WTC11 (cell line): ENCODE measurements around the gene NOL9. TPM values are rescaled to one million over a fixed set of nuclear protein-coding genes. Genes with fewer than 3 reads are reported as not detected.

Experiments
- ATAC-seq: fragments of 200-7000 bp; cut with Tn5 transposase; 2 replicates; pipeline ENCODE4 v1.10.0; 2021; ENCODE audit warnings: mild to moderate bottlenecking, moderate library complexity
- CTCF ChIA-PET: fragments of 300-600 bp; sonication (Branson Sonifier 250); formaldehyde crosslinking; loops from one replicate; lab custom pipeline; 2021; ENCODE audit warnings: antibody characterized with exemption; lab: Charles Lee
- POLR2A ChIA-PET: fragments of 350-600 bp; sonication (Branson Sonifier 250); formaldehyde crosslinking; loops from one replicate; lab custom pipeline; 2021; ENCODE audit warnings: antibody characterized with exemption; lab: Charles Lee
- DNase-seq: peaks from one replicate; pipeline ENCODE4 v3.0.0; 2021; ENCODE audit warnings: low spot score
- H3K27ac Mint-ChIP-seq: 2 replicates; pipeline ENCODE4 v1.8.0; 2021; ENCODE audit warnings: mixed read lengths
- H3K27me3 Mint-ChIP-seq: 2 replicates; pipeline ENCODE4 v1.8.0; 2021; ENCODE audit warnings: low read depth, mild to moderate bottlenecking, moderate library complexity, mixed read lengths
- H3K36me3 Mint-ChIP-seq: 2 replicates; pipeline ENCODE4 v1.8.0; 2021; ENCODE audit warnings: mixed read lengths
- H3K4me1 Mint-ChIP-seq: 2 replicates; pipeline ENCODE4 v1.8.0; 2022; ENCODE audit warnings: mixed read lengths
- H3K4me3 Mint-ChIP-seq: 2 replicates; pipeline ENCODE4 v1.8.0; 2021; ENCODE audit warnings: mild to moderate bottlenecking, moderate library complexity, mixed read lengths
- H3K9me3 Mint-ChIP-seq: 2 replicates; pipeline ENCODE4 v1.8.0; 2021; ENCODE audit warnings: mixed read lengths
- ARID4B ChIP-seq: sonication (generic); formaldehyde crosslinking; IDR thresholded peaks from 2 replicates; pipeline ENCODE4 v1.8.0; 2023; ENCODE audit warnings: missing genetic modification reagents, mild to moderate bottlenecking, borderline replicate concordance
- CREM ChIP-seq: sonication (generic); formaldehyde crosslinking; IDR thresholded peaks from 2 replicates; pipeline ENCODE4 v1.8.1; 2022; ENCODE audit warnings: mild to moderate bottlenecking, missing genetic modification reagents, moderate library complexity
- CTCF ChIP-seq: fragments of 200-600 bp; IDR thresholded peaks from 2 replicates; pipeline ENCODE4 v1.8.0; 2022; ENCODE audit warnings: antibody characterized with exemption
- ETV6 ChIP-seq: sonication (generic); formaldehyde crosslinking; IDR thresholded peaks from 2 replicates; pipeline ENCODE4 v1.8.1; 2022; ENCODE audit warnings: mild to moderate bottlenecking, missing genetic modification reagents
- FOXJ3 ChIP-seq: sonication (generic); formaldehyde crosslinking; IDR thresholded peaks from 2 replicates; pipeline ENCODE4 v1.9.0; 2021; ENCODE audit warnings: missing genetic modification reagents, mild to moderate bottlenecking, borderline replicate concordance
- GABPB1 ChIP-seq: sonication (generic); formaldehyde crosslinking; IDR thresholded peaks from 2 replicates; pipeline ENCODE4 v1.8.1; 2023; ENCODE audit warnings: mild to moderate bottlenecking, missing genetic modification reagents
- IRF2 ChIP-seq: sonication (generic); formaldehyde crosslinking; IDR thresholded peaks from 2 replicates; pipeline ENCODE4 v1.8.0; 2022; ENCODE audit warnings: low read depth, missing genetic modification reagents, borderline replicate concordance
- MYBL2 ChIP-seq: sonication (generic); formaldehyde crosslinking; IDR thresholded peaks from 2 replicates; pipeline ENCODE4 v1.8.1; 2023; ENCODE audit warnings: mild to moderate bottlenecking, moderate library complexity, missing genetic modification reagents
- NFYB ChIP-seq: sonication (generic); formaldehyde crosslinking; conservative IDR thresholded peaks from 2 replicates; pipeline ENCODE4 v1.8.0; 2022; ENCODE audit warnings: low read depth, missing genetic modification reagents
- TCF7 ChIP-seq: sonication (generic); formaldehyde crosslinking; IDR thresholded peaks from 2 replicates; pipeline ENCODE4 v1.8.0; 2022; ENCODE audit warnings: mild to moderate bottlenecking, low read depth, missing genetic modification reagents, moderate library complexity
- TEAD1 ChIP-seq: sonication (generic); formaldehyde crosslinking; IDR thresholded peaks from 2 replicates; pipeline ENCODE4 v1.8.0; 2022; ENCODE audit warnings: mild to moderate bottlenecking, missing genetic modification reagents
- TP53 ChIP-seq: sonication (generic); formaldehyde crosslinking; IDR thresholded peaks from 2 replicates; pipeline ENCODE4 v1.8.1; 2023; ENCODE audit warnings: mild to moderate bottlenecking, missing genetic modification reagents
- ZNF138 ChIP-seq: sonication (generic); formaldehyde crosslinking; conservative IDR thresholded peaks from 2 replicates; pipeline ENCODE4 v1.8.1; 2022; ENCODE audit warnings: mild to moderate bottlenecking, moderate library complexity, missing genetic modification reagents
- total RNA-seq: library from RNA; stranded (reverse); gene quantifications from 3 replicates; pipeline ENCODE4 v1.2.3, GENCODE V29; 2021
- TF ChIP-seq, protein P1 (sequence below): fragments of 250-450 bp; sonication (Bioruptor Pico); IDR thresholded peaks from 2 replicates; pipeline ENCODE4 v1.8.0; 2021; ENCODE audit warnings: mild to moderate bottlenecking
- TF ChIP-seq, protein P2 (sequence below): sonication (generic); formaldehyde crosslinking; IDR thresholded peaks from 2 replicates; pipeline ENCODE4 v1.8.1; 2023; ENCODE audit warnings: mild to moderate bottlenecking, missing genetic modification reagents, moderate library complexity

The NOL9 gene
- total RNA-seq, 1 experiment from 2014 or later = 37.4 TPM

GRCh38 chr1:6512245-6512907 lies 41.9 kb downstream of the NOL9 start:
- TF ChIP-seq CTCF (no peak), FOXJ3 (CRISPR knock-in tag) (no peak), TCF7 (no peak), TP53 (no peak)
- TF ChIP-seq, protein P1, sequence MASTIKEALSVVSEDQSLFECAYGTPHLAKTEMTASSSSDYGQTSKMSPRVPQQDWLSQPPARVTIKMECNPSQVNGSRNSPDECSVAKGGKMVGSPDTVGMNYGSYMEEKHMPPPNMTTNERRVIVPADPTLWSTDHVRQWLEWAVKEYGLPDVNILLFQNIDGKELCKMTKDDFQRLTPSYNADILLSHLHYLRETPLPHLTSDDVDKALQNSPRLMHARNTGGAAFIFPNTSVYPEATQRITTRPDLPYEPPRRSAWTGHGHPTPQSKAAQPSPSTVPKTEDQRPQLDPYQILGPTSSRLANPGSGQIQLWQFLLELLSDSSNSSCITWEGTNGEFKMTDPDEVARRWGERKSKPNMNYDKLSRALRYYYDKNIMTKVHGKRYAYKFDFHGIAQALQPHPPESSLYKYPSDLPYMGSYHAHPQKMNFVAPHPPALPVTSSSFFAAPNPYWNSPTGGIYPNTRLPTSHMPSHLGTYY (CRISPR knock-in tag) = no peak
- Mint-ChIP-seq H3K27me3 (no peaks in the 10 kb centered on the region), H3K36me3 (no peaks in the 10 kb centered on the region), H3K4me3 (no peak overlapping the region), H3K4me1 (no peaks in the 10 kb centered on the region), H3K27ac (no peak overlapping the region), H3K9me3 (no peaks in the 10 kb centered on the region)
- CTCF ChIA-PET = interaction anchor here (0.8 to 1.9 kb wide), 8 partner anchors 9 to 134 kb away, joined by 3 to 12 read pairs (median 4); partner anchors contain the start of gene PLEKHG5
- ATAC-seq = no peak
- DNase-seq = no peak
- POLR2A ChIA-PET = no interaction called here

- H3K27me3 Mint-ChIP-seq = no peaks in the 10 kb centered on the region
- H3K9me3 Mint-ChIP-seq = no peaks in the 10 kb centered on the region
- H3K4me1 Mint-ChIP-seq = no peaks in the 10 kb centered on the region
- H3K27ac Mint-ChIP-seq = no peak overlapping the region
- no peak for ATAC-seq
- H3K36me3 Mint-ChIP-seq = no peaks in the 10 kb centered on the region
- CTCF ChIA-PET = interaction anchor here (1.0 to 1.9 kb wide), 5 partner anchors 9 to 71 kb away, joined by 3 to 12 read pairs (median 6); partner anchors contain the start of gene PLEKHG5
- TF ChIP-seq TEAD1 (CRISPR knock-in tag) (no peak), NFYB (CRISPR knock-in tag) (no peak), IRF2 (no peak), ARID4B (CRISPR knock-in tag) (no peak), ETV6 (CRISPR knock-in tag) (no peak), MYBL2 (CRISPR knock-in tag) (no peak), CREM (CRISPR knock-in tag) (no peak), GABPB1 (no peak), ZNF138 (CRISPR knock-in tag) (no peak)
- TF ChIP-seq, protein P2, sequence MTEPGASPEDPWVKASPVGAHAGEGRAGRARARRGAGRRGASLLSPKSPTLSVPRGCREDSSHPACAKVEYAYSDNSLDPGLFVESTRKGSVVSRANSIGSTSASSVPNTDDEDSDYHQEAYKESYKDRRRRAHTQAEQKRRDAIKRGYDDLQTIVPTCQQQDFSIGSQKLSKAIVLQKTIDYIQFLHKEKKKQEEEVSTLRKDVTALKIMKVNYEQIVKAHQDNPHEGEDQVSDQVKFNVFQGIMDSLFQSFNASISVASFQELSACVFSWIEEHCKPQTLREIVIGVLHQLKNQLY = no peak
- TF ChIP-seq, all 79 proteins: peak for 0
- POLR2A ChIA-PET = no interaction called here
- H3K4me3 Mint-ChIP-seq = no peak overlapping the region
- no peak for DNase-seq
Measured at GRCh38 chr1:6511561-6512244, 42.6 kb downstream of the NOL9 start.
